ENCODE data around the gene ZNF17. TPM values are rescaled to one million over a fixed set of nuclear protein-coding genes. Genes with fewer than 3 reads are reported as not detected.
"Not testable (repeated sequence)": the region's sequence is repeated elsewhere in the genome, so short reads cannot be mapped to it uniquely, and the experiment has no call there.

The ZNF17 gene
- 14.4 TPM for total RNA-seq

GRCh38 chr19:57410877-57411671 lies at the start of gene ZNF17:
Gene ZNF17, plus strand, starts transcription at chr19:57411161. Its CDS starts 2,455 bp downstream, at chr19:57413616.
- peak; percentile 96 for DNase-seq (ENCODE audit: low spot score)

- DNase-seq (ENCODE audit: low spot score), result no peak
These were observed 48.5 kb upstream of the ZNF17 start for GRCh38 chr19:57362419-57362818.

- DNase-seq (ENCODE audit: low spot score), result peak; percentile 100
These were observed 47.8 kb upstream of the ZNF17 start, which contains the start of the genes TRAPPC2B and ZNF547 for GRCh38 chr19:57362997-57363687. Gene TRAPPC2B, plus strand, starts transcription at chr19:57363551. Its CDS starts 1,283 bp downstream, at chr19:57364834. Gene ZNF547, plus strand, starts transcription at chr19:57363551. Its CDS starts 5,005 bp downstream, at chr19:57368556.

- no peak for DNase-seq (ENCODE audit: low spot score)
These were observed 47.2 kb upstream of the ZNF17 start for GRCh38 chr19:57363688-57364181.

GRCh38 chr19:57366776-57367175 lies 44.2 kb upstream of the ZNF17 start:
- DNase-seq (ENCODE audit: low spot score), result no peak

GRCh38 chr19:57374179-57374578 lies 36.8 kb upstream of the ZNF17 start:
- no peak for DNase-seq (ENCODE audit: low spot score)

GRCh38 chr19:57374647-57375046 lies 36.3 kb upstream of the ZNF17 start:
- not testable (repeated sequence) for DNase-seq (ENCODE audit: low spot score)

GRCh38 chr19:57376151-57376550 lies 34.8 kb upstream of the ZNF17 start:
- DNase-seq (ENCODE audit: low spot score), result no peak

GRCh38 chr19:57377498-57378146 lies 33.3 kb upstream of the ZNF17 start:
- DNase-seq (ENCODE audit: low spot score), result no peak

- DNase-seq (ENCODE audit: low spot score), result no peak
These were observed 30.0 kb upstream of the ZNF17 start for GRCh38 chr19:57380923-57381322.

- DNase-seq (ENCODE audit: low spot score), result no peak
These were observed 28.0 kb upstream of the ZNF17 start for GRCh38 chr19:57382806-57383488.

- DNase-seq (ENCODE audit: low spot score), result no peak
These were observed 21.7 kb upstream of the ZNF17 start for GRCh38 chr19:57389194-57389729.

- DNase-seq (ENCODE audit: low spot score), result peak; percentile 96
These were observed 21.0 kb upstream of the ZNF17 start, which contains the start of gene ZNF548 for GRCh38 chr19:57389730-57390598. Gene ZNF548, plus strand, starts transcription at chr19:57389854. Its CDS starts 246 bp downstream, at chr19:57390100.

- no peak for DNase-seq (ENCODE audit: low spot score)
These were observed 15.3 kb upstream of the ZNF17 start for GRCh38 chr19:57395710-57396109.

GRCh38 chr19:57398868-57399267 lies 12.1 kb upstream of the ZNF17 start:
- no peak for DNase-seq (ENCODE audit: low spot score)

GRCh38 chr19:57403737-57404563 lies 7.0 kb upstream of the ZNF17 start:
- no peak for DNase-seq (ENCODE audit: low spot score)

- DNase-seq (ENCODE audit: low spot score), result peak; percentile 71
These were observed 4.3 kb upstream of the ZNF17 start for GRCh38 chr19:57406516-57407123.

GRCh38 chr19:57419439-57419838 lies 8.5 kb downstream of the ZNF17 start:
- no peak for DNase-seq (ENCODE audit: low spot score)

- no peak for DNase-seq (ENCODE audit: low spot score)
These were observed 10.1 kb downstream of the ZNF17 start for GRCh38 chr19:57421037-57421436.

All from mucosa of gallbladder (tissue), 1 donor.